ENCODE results near the gene KRTAP1-1.
"Not testable (repeated sequence)": the region's sequence is repeated elsewhere in the genome, so short reads cannot be mapped to it uniquely, and the experiment has no call there.

Gene KRTAP1-1

DNA sequence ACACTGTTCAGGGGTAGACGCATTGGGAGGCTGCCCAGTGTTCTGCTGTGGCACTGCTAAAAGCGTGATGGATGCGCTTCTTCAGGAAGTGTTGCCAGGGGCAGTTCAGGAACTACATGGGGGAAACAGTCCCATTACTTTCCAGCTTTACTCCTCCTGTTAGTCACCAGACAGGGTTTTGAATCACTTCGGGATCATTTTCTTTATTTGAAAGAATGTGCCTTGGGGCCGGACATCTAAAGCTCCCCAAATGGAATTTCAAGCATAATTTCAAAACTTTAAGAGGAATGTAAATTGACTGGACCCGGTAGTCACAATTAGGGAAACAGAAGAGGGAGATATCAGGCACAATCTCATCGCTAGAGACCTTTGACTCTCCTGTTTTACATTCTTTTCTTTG lies 7.2 kb upstream of the KRTAP1-1 start:
- Histone ChIP-seq H3K4me1 (ENCODE audit: control insufficient read depth, low read length) (peaks cover 17% of the 10 kb centered on the region), H3K79me2 (ENCODE audit: control insufficient read depth, low read length) (no peaks in the 10 kb centered on the region), H3K27ac (ENCODE audit: low read depth, low read length) (no peak overlapping the region), H3K36me3 (ENCODE audit: control insufficient read depth, low read length) (no peaks in the 10 kb centered on the region), H3K9me3 (ENCODE audit: control insufficient read depth, insufficient read depth, low read length) (no peaks in the 10 kb centered on the region), H3K9me2 (replicated peaks; ENCODE audit: control insufficient read depth, low read length) (no peaks in the 10 kb centered on the region), H3K4me3 (ENCODE audit: low read length) (no peak overlapping the region), H4K20me1 (ENCODE audit: control insufficient read depth, insufficient read depth, low read depth, low read length) (no peaks in the 10 kb centered on the region), H3K27me3 (ENCODE audit: control insufficient read depth, low read length) (0 out of 2 replicates have a peak, but pooled peaks cover 4% of the 10 kb centered on the region), H3F3A (ENCODE audit: control insufficient read depth, insufficient read depth) (no peaks in the 10 kb centered on the region), H3K4me2 (ENCODE audit: low read length) (no peak overlapping the region)
- no peak for TF ChIP-seq EZH2phosphoT487 (IDR thresholded peaks at IDR 0.05; ENCODE audit: borderline replicate concordance, low read length)
- TF ChIP-seq, protein P1, sequence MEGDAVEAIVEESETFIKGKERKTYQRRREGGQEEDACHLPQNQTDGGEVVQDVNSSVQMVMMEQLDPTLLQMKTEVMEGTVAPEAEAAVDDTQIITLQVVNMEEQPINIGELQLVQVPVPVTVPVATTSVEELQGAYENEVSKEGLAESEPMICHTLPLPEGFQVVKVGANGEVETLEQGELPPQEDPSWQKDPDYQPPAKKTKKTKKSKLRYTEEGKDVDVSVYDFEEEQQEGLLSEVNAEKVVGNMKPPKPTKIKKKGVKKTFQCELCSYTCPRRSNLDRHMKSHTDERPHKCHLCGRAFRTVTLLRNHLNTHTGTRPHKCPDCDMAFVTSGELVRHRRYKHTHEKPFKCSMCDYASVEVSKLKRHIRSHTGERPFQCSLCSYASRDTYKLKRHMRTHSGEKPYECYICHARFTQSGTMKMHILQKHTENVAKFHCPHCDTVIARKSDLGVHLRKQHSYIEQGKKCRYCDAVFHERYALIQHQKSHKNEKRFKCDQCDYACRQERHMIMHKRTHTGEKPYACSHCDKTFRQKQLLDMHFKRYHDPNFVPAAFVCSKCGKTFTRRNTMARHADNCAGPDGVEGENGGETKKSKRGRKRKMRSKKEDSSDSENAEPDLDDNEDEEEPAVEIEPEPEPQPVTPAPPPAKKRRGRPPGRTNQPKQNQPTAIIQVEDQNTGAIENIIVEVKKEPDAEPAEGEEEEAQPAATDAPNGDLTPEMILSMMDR (IDR thresholded peaks at IDR 0.05; ENCODE audit: low read depth, low read length, poor library complexity, severe bottlenecking), result no peak

DNA sequence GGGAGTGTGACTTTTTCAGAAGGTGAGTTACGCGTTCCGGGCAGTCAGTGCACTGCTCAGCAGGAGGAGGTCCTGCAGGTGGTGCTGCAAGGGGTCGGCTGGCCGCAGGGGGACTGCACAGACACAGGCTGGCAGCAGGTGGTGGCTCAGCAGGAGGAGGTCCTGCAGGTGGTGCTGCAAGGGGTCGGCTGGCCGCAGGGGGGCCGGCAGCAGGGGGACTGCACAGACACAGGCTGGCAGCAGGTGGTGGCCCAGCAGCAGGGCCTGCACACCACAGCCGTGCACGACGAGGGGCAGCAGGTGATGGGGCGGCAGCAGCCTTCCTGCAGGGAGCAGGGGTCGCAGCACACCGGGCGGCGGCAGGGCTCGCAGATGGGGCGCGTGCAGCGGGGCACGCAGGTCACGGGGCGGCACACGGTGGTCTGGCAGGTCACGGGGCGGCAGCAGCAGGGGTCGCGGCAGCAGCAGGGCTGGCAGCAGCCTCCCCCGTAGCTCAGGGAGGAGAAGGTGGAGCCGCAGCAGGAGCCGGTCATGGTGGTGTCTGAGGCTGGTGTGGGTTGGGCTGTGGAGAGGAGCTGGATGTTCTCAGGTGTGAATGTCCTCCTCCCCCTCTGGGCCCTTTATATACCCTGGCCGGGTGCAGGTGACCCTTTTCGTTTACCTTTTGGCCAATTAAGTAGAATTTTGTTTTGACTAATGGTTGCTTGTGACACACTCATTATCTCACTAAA lies 5.7 kb upstream of the KRTAP1-1 start, which contains the start of gene KRTAP2-1:
Gene KRTAP2-1 (minus strand): TSS at position 582 of the 731 bp plus-strand sequence. CDS start 49 bp downstream, at position 533.
- not testable (repeated sequence) for H3K27me3 ChIP-seq (ENCODE audit: control insufficient read depth, low read length); H3K9me3 ChIP-seq (ENCODE audit: control insufficient read depth, insufficient read depth, low read length); H3K36me3 ChIP-seq (ENCODE audit: control insufficient read depth, low read length); H4K20me1 ChIP-seq (ENCODE audit: control insufficient read depth, insufficient read depth, low read depth, low read length); H3F3A ChIP-seq (ENCODE audit: control insufficient read depth, insufficient read depth); H3K4me3 ChIP-seq (ENCODE audit: low read length); H3K27ac ChIP-seq (ENCODE audit: low read depth, low read length); H3K9me2 ChIP-seq (replicated peaks; ENCODE audit: control insufficient read depth, low read length); H3K79me2 ChIP-seq (ENCODE audit: control insufficient read depth, low read length); H3K4me2 ChIP-seq (ENCODE audit: low read length)
- peaks cover 17% of the 10 kb centered on the region for H3K4me1 ChIP-seq (ENCODE audit: control insufficient read depth, low read length)

DNA sequence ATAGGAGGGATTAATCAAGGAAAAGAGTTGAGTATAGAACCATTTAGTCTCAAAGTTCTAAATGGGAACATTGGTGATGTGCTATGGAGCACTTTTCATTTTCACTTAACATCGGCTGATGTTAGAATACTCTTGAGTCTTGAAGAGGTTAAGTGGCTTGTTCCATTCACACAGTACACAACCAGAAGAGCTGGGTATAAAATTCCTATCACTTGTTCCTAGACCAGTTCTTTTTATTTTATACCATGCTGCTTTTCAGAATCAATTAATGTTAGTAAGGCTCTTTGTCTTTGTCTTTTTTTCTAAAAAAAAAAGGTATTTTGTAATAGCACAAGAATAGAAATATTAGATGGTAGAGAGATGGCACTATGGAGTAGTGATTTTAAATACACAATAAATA lies 1.7 kb upstream of the KRTAP1-1 start:
- Histone ChIP-seq H3K4me2 (ENCODE audit: low read length) (no peak overlapping the region), H3K27me3 (ENCODE audit: control insufficient read depth, low read length) (no peaks in the 10 kb centered on the region; the same call in 1 of the 2 replicates), H3K4me1 (ENCODE audit: control insufficient read depth, low read length) (peaks cover 8% of the 10 kb centered on the region), H3K9me3 (ENCODE audit: control insufficient read depth, insufficient read depth, low read length) (no peaks in the 10 kb centered on the region), H4K20me1 (ENCODE audit: control insufficient read depth, insufficient read depth, low read depth, low read length) (no peaks in the 10 kb centered on the region), H3K79me2 (ENCODE audit: control insufficient read depth, low read length) (no peaks in the 10 kb centered on the region), H3K36me3 (ENCODE audit: control insufficient read depth, low read length) (no peaks in the 10 kb centered on the region), H3K27ac (ENCODE audit: low read depth, low read length) (no peak overlapping the region), H3K4me3 (ENCODE audit: low read length) (no peak overlapping the region), H3F3A (ENCODE audit: control insufficient read depth, insufficient read depth) (no peaks in the 10 kb centered on the region), H3K9me2 (replicated peaks; ENCODE audit: control insufficient read depth, low read length) (no peaks in the 10 kb centered on the region)
- TF ChIP-seq, protein P1 (IDR thresholded peaks at IDR 0.05; ENCODE audit: low read depth, low read length, poor library complexity, severe bottlenecking), result no peak
- no peak for TF ChIP-seq EZH2phosphoT487 (IDR thresholded peaks at IDR 0.05; ENCODE audit: borderline replicate concordance, low read length)

DNA sequence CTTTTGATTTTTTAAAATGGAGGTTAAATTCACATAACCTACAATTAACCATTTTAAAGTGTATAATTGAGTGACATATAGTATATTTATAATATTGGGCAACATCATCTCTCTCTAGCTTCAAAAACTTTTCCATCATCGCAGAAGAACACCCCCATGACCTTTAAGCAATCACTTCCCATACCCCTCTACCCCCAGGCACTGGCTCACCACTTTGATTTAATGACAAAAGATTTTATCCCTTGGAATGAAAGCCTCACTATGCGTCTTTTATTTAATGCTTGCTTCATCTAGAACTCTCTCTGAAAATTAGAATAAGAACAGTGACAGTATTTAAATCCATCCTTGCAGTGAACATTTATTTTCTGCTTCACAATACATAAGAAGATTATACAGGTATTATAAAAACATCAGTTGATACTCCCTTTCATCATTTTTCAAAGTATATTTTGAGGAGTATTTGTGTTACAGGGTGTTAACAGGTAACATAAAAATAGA lies 3.3 kb downstream of the KRTAP1-1 start:
- H3K27me3 ChIP-seq (ENCODE audit: control insufficient read depth, low read length), result peaks cover 7% of the 10 kb centered on the region
- H3K4me3 ChIP-seq (ENCODE audit: low read length), result no peak overlapping the region
- H3K9me3 ChIP-seq (ENCODE audit: control insufficient read depth, insufficient read depth, low read length), result no peaks in the 10 kb centered on the region
- no peak overlapping the region for H3K27ac ChIP-seq (ENCODE audit: low read depth, low read length)
- no peaks in the 10 kb centered on the region for H3K4me1 ChIP-seq (ENCODE audit: control insufficient read depth, low read length)
- H4K20me1 ChIP-seq (ENCODE audit: control insufficient read depth, insufficient read depth, low read depth, low read length), result no peaks in the 10 kb centered on the region
- no peak for TF ChIP-seq EZH2phosphoT487 (IDR thresholded peaks at IDR 0.05; ENCODE audit: borderline replicate concordance, low read length)
- TF ChIP-seq, protein P1 (IDR thresholded peaks at IDR 0.05; ENCODE audit: low read depth, low read length, poor library complexity, severe bottlenecking), result no peak
- H3K9me2 ChIP-seq (replicated peaks; ENCODE audit: control insufficient read depth, low read length), result no peaks in the 10 kb centered on the region
- no peaks in the 10 kb centered on the region for H3K79me2 ChIP-seq (ENCODE audit: control insufficient read depth, low read length)
- H3K4me2 ChIP-seq (ENCODE audit: low read length), result no peak overlapping the region
- H3K36me3 ChIP-seq (ENCODE audit: control insufficient read depth, low read length), result no peaks in the 10 kb centered on the region
- no peaks in the 10 kb centered on the region for H3F3A ChIP-seq (ENCODE audit: control insufficient read depth, insufficient read depth)

DNA sequence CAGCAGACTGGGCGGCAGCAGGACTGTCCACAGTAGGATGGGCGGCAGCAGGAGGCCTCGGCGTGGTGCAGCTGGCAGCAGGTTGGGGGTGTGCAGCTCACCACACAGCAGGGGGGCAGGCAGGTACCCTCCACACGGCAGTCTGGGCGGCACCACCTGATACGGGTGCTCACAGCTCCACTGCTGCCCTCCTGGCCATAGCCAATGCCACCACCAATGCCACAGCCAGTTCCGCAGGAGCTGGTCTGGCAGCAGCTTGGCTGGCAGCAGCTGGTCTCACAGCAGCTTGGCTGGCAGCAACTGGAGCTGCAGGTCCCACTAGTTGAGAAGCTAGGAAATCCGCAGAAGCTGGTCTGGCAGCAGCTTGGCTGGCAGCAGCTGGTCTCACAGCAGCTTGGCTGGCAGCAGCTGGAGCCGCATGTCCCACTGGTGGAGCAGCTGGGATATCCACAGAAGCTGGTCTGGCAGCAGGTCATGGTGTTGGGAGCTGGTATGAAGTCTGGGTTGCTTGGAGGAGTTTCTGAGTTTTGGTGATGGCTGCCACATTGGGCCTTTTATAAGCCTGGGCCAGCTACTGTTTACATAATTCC lies 6.8 kb downstream of the KRTAP1-1 start, which contains the start of gene KRTAP1-3:
Gene KRTAP1-3 (minus strand): TSS at position 529 of the 590 bp plus-strand sequence. CDS start 53 bp downstream, at position 476.
- H3K9me3 ChIP-seq (ENCODE audit: control insufficient read depth, insufficient read depth, low read length); H3F3A ChIP-seq (ENCODE audit: control insufficient read depth, insufficient read depth); H3K36me3 ChIP-seq (ENCODE audit: control insufficient read depth, low read length); H3K4me1 ChIP-seq (ENCODE audit: control insufficient read depth, low read length); H3K9me2 ChIP-seq (replicated peaks; ENCODE audit: control insufficient read depth, low read length); H4K20me1 ChIP-seq (ENCODE audit: control insufficient read depth, insufficient read depth, low read depth, low read length); H3K27ac ChIP-seq (ENCODE audit: low read depth, low read length); H3K4me3 ChIP-seq (ENCODE audit: low read length); H3K27me3 ChIP-seq (ENCODE audit: control insufficient read depth, low read length); H3K4me2 ChIP-seq (ENCODE audit: low read length); H3K79me2 ChIP-seq (ENCODE audit: control insufficient read depth, low read length): not testable (repeated sequence)
